ENCODE results near the gene SVOP.
"Not testable (repeated sequence)": the region's sequence is repeated elsewhere in the genome, so short reads cannot be mapped to it uniquely, and the experiment has no call there.

The SVOP gene

GRCh38 chr12:109020796-109021380 lies at the start of gene SVOP:
SVOP (minus strand) TSS chr12:109021068; CDS start chr12:109020868, 200 bp downstream.
- no peak for ATAC-seq

DNA sequence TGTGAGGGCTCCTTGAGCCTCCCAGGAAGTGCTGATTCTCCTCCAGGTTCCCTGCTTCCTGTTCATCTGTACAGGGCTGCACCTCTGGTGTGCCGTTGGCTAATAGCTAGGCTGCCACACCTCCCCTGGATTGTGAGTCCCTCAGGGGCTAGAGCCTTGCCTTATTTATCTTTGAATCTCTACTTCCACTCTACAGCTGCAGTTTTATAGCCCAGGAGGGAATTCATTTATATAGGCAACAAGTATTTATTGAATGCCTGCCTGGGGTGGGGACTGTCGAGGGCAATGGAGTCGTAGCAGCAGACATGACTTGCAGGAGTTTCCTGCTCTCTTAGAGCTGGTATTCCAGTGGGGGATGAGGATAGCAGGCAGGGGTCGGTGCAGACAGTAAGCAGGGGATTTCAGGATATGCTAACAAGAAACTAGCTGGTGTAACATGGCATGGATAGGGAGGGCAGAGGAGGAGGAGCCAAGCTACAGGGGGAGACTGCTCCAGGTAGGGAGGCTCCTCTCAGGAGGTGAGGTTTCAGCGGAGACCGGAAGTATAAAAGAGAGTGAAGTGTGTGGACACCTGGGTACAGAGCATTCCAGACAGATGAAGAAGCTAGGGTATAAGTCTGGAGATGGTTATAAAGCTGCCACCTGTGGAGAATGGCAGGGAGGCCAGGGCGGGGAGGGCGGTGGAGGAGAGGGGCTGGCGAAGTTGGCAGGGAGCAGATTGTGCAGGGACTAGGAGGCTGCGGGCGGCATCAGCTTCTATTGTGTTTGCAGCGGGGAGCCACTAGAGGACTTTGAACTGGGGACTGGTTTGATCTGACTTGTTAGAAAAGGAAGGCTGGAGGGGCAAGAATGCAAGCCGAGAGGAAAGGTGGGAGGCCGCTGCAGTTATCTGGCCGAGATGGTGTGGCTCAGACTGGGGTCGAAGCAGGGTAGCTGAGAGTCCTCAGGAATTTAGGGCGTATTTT lies 48.7 kb upstream of the SVOP start:
- no peak for ATAC-seq

- ATAC-seq, result no peak
These were observed 45.0 kb upstream of the SVOP start for GRCh38 chr12:109065853-109066193.

DNA sequence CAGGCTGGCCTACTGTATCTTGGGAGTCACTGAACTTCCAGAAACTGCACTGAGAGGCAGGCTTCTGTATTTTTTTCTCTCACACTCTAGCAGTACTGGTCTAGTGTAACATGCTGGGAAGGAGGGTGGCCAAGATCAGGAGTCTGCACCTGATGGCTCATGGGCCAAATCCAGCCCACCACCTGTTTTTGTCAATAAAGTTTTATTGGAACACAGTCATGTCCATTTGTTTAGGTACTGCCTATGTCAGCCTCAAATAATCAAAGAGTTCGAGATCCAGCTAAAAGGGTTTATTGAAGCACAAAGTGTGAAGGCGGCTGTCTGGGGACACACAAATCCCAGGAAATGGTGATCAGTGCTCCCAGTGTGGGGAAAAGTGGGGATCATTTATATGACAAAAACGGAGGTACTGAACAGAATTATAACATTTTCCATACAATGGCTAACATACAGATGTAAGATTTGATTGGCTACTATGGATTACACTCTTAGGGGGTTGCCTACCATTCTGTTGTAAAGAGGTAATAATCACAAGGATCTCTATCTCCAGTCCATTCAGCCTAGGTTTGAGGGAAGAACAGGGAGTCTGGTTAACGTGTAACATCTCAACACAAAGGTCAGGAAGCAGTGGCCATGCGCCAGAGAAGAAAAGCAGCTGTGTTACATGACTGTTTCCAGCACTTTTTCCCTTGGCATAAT lies 44.4 kb upstream of the SVOP start:
- no peak for ATAC-seq

DNA sequence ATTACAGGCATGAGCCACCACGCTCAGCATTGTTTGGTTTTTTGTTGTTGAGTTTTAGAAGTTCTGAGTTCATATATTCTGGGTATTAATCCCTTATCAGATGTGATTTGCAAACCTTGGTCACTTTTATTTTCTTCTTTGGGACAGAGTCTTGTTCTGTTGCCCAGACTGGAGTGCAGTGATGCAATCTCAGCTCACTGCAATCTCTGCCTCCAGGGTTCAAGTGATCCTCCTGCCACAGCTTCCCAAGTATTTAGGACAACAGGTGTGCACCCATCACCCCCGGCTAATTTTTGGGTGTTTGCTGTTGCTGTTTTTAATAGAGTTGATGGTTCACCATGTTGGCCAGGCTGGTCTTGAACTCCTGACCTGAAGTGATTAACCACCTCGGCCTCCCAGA lies 43.3 kb upstream of the SVOP start:
- ATAC-seq, result no peak

- no peak for ATAC-seq
These were observed 37.9 kb upstream of the SVOP start for GRCh38 chr12:109058773-109059172.

GRCh38 chr12:109057376-109057775 lies 36.5 kb upstream of the SVOP start:
- no peak for ATAC-seq

GRCh38 chr12:109056891-109057290 lies 36.0 kb upstream of the SVOP start:
- ATAC-seq, result no peak

DNA sequence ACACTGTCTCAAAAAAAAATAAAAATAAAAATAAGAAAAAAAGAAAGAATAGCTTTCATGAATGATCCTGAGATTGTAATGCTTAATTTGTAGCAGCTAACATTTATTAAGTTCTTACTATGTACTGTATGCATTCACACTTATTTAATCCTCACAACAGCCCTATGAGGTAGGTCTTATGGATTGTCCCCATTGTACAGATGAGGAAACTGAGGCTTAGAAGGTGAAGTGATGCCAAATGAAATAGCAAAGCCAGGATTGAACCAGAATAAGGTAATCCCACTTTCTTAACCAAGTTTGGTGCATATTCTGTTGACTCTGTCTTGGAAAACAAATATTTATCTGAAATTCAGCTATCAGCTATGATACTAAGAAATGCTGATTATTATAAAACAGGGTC lies 33.7 kb upstream of the SVOP start:
- ATAC-seq, result no peak

GRCh38 chr12:109054124-109054513 lies 33.3 kb upstream of the SVOP start:
- peak in 1 of 2 donors; percentile 5 for ATAC-seq

DNA sequence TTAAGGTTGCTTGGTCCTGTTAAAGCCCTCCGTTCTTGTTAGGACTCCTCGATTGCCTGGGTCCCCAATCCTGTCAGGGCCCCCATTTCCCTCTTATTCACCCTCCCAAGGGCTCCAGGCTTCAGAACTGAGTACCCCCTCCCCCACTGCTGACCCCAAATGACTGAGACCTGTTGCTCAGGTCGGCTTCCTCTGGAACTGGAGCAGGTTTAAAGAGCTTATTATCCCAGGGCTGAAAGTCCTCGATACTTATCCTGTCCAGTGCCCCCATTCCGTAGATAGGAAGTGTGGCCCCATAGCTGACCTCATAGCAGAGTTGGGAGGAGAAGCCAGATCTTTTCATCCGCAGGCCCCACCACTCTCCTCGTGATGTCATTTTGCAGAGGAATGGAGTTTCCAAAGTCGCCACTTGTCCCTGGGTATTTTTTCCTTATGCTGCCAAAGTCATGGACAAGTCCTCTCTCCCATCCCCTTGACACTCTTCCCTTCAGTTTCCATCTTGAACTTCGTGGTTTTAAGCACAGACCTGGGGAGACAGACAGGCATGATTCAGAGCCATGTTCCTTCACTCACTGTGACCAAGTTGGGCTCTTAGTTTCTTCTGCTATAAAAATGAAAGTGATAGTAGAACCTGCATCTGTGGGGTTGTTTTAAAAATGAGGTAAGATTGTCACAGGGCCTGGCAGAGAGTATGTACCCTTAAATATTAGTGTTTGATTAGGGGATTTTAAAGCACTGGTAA lies 32.7 kb upstream of the SVOP start:
- ATAC-seq, result peak; percentile 85 to 87

DNA sequence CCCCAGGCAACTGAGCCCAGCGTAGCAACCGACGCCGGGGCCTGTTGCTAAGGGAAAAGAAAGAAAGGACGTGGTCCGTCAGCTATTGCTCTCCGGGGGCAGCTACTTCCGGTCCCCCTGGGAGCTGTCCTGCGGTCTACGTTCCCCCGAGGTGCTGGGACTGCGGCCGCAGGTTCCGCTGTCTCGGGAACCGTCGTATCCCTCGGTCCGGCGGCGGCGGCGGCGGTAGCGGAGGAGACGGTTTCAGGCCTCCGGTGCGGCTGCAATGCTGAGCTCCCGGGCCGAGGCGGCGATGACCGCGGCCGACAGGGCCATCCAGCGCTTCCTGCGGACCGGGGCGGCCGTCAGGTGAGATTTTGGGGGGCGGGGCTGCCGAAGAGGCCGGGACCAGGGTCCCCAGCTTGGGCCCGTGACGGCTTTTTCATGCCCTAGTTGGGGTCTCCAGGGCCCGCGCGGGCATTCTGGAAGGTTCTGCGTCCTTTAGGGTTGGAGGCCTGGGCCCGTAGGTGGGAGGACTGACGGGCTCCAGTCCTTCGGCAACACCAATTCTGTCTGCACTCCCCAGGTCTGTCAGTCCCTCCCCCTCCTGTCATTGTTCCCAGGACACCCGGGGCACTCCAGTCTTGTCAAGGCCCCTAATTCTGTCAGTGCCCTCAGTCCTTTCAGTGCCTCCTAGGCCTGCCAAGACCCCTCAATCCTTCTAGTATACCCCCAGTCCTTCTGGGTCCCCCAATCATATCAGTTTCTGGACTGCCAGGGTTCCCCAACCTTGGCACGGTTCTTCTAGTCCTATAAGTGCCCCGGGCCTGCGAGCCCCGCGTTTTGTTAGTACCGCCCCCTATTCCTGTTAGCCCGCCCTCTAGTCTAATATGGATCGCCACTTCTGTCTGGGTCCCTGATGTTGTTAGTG lies 31.8 kb upstream of the SVOP start, which contains the start of gene USP30:
TSS of gene USP30 (plus strand) at position 163 of the 910 bp plus-strand sequence. CDS start at position 266, 103 bp downstream.
- peak; percentile 71 to 77 for ATAC-seq

DNA sequence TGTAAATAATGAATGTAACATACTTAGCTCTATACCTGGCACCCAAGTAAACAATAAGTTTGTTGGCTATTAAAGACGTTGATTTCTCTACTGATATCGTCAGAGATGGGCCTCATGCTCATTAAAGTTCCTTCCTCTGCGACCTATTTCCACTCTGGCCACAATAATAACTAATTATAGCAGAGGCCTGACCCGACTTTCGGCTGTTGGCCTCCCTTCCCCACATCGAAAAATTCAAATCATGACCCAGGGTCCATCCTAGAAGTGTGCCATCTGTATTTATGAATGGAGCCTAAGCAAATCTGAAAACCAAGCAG lies 31.2 kb upstream of the SVOP start:
- no peak for ATAC-seq

- not testable (repeated sequence) for ATAC-seq
These were observed 28.9 kb upstream of the SVOP start for GRCh38 chr12:109049794-109050193.

- ATAC-seq, result not testable (repeated sequence)
These were observed 27.8 kb upstream of the SVOP start for GRCh38 chr12:109048706-109049105.

- ATAC-seq, result no peak
These were observed 26.4 kb upstream of the SVOP start for GRCh38 chr12:109047081-109047805.

- no peak for ATAC-seq
These were observed 23.4 kb upstream of the SVOP start for GRCh38 chr12:109044241-109044640.

DNA sequence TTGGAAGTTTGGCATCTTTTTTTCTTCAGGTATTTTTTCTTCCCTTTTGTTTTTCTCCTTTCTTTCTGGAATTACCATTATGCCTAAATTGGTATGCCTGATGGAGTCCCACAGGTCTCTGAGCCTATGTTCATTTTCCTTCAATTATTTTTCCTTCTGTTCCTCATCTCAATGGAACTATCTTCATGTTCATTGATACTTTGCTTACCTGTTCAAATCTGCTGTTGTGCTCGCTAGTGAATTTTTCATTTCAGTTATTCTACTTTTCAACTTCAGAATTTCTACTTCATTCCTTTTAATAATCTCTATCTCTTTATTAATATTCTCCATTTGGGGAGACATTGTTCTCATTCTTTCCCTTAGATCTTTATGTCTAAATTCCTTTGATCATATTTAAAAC lies 16.1 kb upstream of the SVOP start:
- ATAC-seq, result no peak

- no peak for ATAC-seq
These were observed 12.7 kb upstream of the SVOP start for GRCh38 chr12:109033239-109034196.

- ATAC-seq, result no peak
These were observed 8.5 kb upstream of the SVOP start for GRCh38 chr12:109029411-109029810.
